Amniotic stem cell (primary cell): ENCODE data around the gene MXD1.

Experiments used
- DNase-seq: peaks from one replicate; lab custom pipeline; 2025; lab: John Stamatoyannopoulos, UW

Gene MXD1

GRCh38 chr2:69977186-69977585 is 62.3 kb downstream of the MXD1 start:
- no peak for DNase-seq

GRCh38 chr2:69977906-69978482 is 63.1 kb downstream of the MXD1 start:
- no peak for DNase-seq

- DNase-seq: no peak
Observed at GRCh38 chr2:69979902-69980807, 65.2 kb downstream of the MXD1 start.

GRCh38 chr2:69983392-69983966 is 68.6 kb downstream of the MXD1 start:
- no peak for DNase-seq

- DNase-seq: no peak
Observed at GRCh38 chr2:69985216-69985615, 70.3 kb downstream of the MXD1 start.

GRCh38 chr2:69985688-69986087 is 70.8 kb downstream of the MXD1 start:
- DNase-seq: no peak

- no peak for DNase-seq
Observed at GRCh38 chr2:69986691-69987090, 71.8 kb downstream of the MXD1 start.

GRCh38 chr2:69988086-69988635 is 73.3 kb downstream of the MXD1 start:
- DNase-seq: no peak

GRCh38 chr2:69989009-69989408 is 74.1 kb downstream of the MXD1 start:
- DNase-seq: no peak

GRCh38 chr2:69989441-69990105 is 74.7 kb downstream of the MXD1 start:
- no peak for DNase-seq
